ENCODE data around the gene MYH6. TPM values are rescaled to one million over a fixed set of nuclear protein-coding genes. Genes with fewer than 3 reads are reported as not detected.
"Not testable (repeated sequence)": the region's sequence is repeated elsewhere in the genome, so short reads cannot be mapped to it uniquely, and the experiment has no call there.

The MYH6 gene
- total and polyA plus RNA-seq, 7 donors = 44.1 to 532 (median 138) TPM

- TF ChIP-seq CTCF (IDR thresholded peaks at IDR 0.05) = no peak
- H3K4me1 ChIP-seq = no peaks in the 10 kb centered on the region
- DNase-seq (no peak), ATAC-seq (no peak)
- no peaks in the 10 kb centered on the region for H3K9me3 ChIP-seq
- H3K27me3 ChIP-seq (ENCODE audit: insufficient read depth in 3 of 3, low read length in 2 of 3) = no peaks in the 10 kb centered on the region
- H3K4me3 ChIP-seq = no peak overlapping the region
- H3K36me3 ChIP-seq (ENCODE audit: insufficient read depth in 1 of 2, low read depth in 1 of 2) = peaks cover 5 to 68% of the 10 kb centered on the region in 2 donors
- intact Hi-C loops (cut with DNase I) = no loop called here
- no peak overlapping the region for H3K27ac ChIP-seq
- WGBS, 3 donors = 85 to 87% (median 86%) methylated on average over 8 of the region's 8 CpGs
Observed at GRCh38 chr14:23388996-23389395, 19.1 kb downstream of the MYH6 start.

- Histone ChIP-seq H3K4me3 (no peak overlapping the region), H3K36me3 (ENCODE audit: insufficient read depth in 1 of 2, low read depth in 1 of 2) (peaks cover 5 to 69% of the 10 kb centered on the region in 2 donors), H3K27me3 (ENCODE audit: insufficient read depth in 3 of 3, low read length in 2 of 3) (no peaks in the 10 kb centered on the region), H3K27ac (no peak overlapping the region), H3K9me3 (no peaks in the 10 kb centered on the region), H3K4me1 (no peaks in the 10 kb centered on the region)
- ATAC-seq (peak in 1 of 4 donors; percentile 3), DNase-seq (no peak)
- intact Hi-C loops (cut with DNase I) = no loop called here
- 73 to 81% (median 80%) methylated on average over 26 of the region's 26 CpGs for WGBS, 3 donors
- TF ChIP-seq CTCF (IDR thresholded peaks at IDR 0.05) = no peak
Observed at GRCh38 chr14:23387916-23388882, 19.9 kb downstream of the MYH6 start.

GRCh38 chr14:23386999-23387398, 21.1 kb downstream of the MYH6 start:
- intact Hi-C loops (cut with DNase I) = no loop called here

GRCh38 chr14:23386266-23386657, 21.8 kb downstream of the MYH6 start:
- H3K27me3 ChIP-seq (ENCODE audit: insufficient read depth in 3 of 3, low read length in 2 of 3); H3K27ac ChIP-seq; H3K4me1 ChIP-seq; DNase-seq; H3K4me3 ChIP-seq; H3K9me3 ChIP-seq; intact Hi-C loops (cut with DNase I); ATAC-seq: not testable (repeated sequence)
- H3K36me3 ChIP-seq (ENCODE audit: insufficient read depth in 1 of 2, low read depth in 1 of 2) = peaks cover 5 to 67% of the 10 kb centered on the region in 2 donors
- 79 to 83% (median 81%) methylated on average over 15 to 17 of the region's 17 CpGs for WGBS, 3 donors

More at GRCh38 chr14:23386999-23387398, 21.1 kb downstream of the MYH6 start:
- Histone ChIP-seq H3K36me3 (ENCODE audit: insufficient read depth in 1 of 2, low read depth in 1 of 2) (peaks cover 5 to 67% of the 10 kb centered on the region in 2 donors), H3K4me3 (no peak overlapping the region), H3K4me1 (no peaks in the 10 kb centered on the region), H3K9me3 (no peaks in the 10 kb centered on the region), H3K27ac (no peak overlapping the region), H3K27me3 (ENCODE audit: insufficient read depth in 3 of 3, low read length in 2 of 3) (no peaks in the 10 kb centered on the region)
- ATAC-seq (no peak), DNase-seq (no peak)
- WGBS, 3 donors = 91 to 100% (median 93%) methylated on average over 1 of the region's 1 CpG
- TF ChIP-seq CTCF (IDR thresholded peaks at IDR 0.05) = no peak

- Histone ChIP-seq H3K4me3 (no peak overlapping the region), H3K36me3 (ENCODE audit: insufficient read depth in 1 of 2, low read depth in 1 of 2) (peaks cover 5 to 67% of the 10 kb centered on the region in 2 donors), H3K9me3 (no peaks in the 10 kb centered on the region), H3K27me3 (ENCODE audit: insufficient read depth in 3 of 3, low read length in 2 of 3) (peaks cover 0 to 5% (median 0%) of the 10 kb centered on the region in 3 donors), H3K4me1 (no peaks in the 10 kb centered on the region), H3K27ac (no peak overlapping the region)
- intact Hi-C loops (cut with DNase I) = no loop called here
- no peak for DNase-seq
- WGBS, 3 donors = 66 to 80% (median 78%) methylated on average over 15 to 18 of the region's 18 CpGs
- TF ChIP-seq CTCF (IDR thresholded peaks at IDR 0.05) = no peak
- ATAC-seq = no peak
Observed at GRCh38 chr14:23385642-23386265, 22.3 kb downstream of the MYH6 start.
